Measurements from ENCODE around the gene EIF3F.

The EIF3F gene

DNA sequence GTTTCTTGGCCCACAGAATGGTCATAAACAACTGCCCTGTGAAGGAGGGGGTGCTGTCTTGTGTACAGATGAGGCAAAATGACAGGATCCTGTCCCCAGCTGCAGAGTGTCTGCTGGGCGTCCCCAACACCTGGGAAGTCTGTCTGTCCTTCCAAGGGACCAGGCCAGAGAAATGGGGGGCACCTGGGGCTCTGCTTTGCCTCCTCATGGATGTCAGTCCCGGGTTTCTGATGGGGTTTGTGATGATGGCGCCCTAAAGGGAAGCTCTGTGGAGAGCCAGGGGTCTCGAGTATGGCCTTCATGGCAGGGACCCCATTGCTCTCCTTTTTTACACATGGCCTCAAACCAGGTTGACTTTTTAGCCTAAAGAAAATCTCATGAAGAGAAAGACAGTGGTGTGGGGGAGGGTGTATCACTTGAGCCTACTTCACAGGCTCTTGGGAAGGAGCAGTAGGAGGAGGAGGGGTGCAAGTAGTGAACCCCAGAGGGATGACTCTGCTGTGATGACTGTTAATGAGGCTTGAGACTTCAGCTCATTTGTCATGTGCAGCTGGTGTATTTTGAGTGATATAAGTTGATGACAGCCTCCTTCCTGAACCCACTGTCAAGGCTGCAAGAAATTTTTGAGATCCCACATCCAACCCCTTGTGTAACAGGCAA is 53.3 kb downstream of the EIF3F start:
- no peak for DNase-seq

DNA sequence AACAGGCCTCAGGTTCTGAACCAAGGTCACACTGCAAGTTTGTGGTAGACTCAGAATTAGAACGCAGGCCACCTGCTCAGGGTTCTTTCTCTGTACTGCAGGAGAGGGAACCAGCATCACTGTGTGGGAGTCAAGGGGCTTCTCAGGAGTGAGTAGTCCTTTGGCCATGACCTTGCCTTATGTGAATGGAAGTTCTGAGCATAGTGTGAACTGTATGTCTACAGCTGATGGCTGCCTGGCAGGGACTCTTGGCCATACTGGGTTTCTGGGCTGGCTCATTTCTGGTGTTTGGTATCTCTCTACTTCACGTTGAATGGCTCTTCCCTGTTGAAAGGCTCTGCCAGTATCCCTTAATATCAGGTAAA is 53.8 kb downstream of the EIF3F start:
- no peak for DNase-seq

DNA sequence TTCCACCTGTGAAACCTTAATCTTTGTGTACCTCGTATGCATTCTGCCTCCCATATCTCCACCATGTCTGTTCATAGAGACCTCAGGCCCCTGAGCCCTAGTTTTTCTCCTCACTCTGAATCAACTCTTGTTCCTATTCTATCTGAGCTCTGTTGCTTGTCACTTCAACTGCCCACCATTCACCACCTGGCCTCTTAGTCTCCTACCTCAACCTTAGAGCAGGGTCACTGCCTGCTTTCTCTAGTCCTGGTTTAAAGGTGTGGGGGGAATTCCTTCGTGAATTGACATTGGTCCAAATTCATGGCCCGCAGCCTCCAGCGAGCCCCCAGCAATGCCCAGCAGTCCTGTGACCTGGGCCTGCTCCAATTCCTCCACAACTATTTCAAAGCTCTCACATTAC is 54.4 kb downstream of the EIF3F start:
- no peak for DNase-seq

DNA sequence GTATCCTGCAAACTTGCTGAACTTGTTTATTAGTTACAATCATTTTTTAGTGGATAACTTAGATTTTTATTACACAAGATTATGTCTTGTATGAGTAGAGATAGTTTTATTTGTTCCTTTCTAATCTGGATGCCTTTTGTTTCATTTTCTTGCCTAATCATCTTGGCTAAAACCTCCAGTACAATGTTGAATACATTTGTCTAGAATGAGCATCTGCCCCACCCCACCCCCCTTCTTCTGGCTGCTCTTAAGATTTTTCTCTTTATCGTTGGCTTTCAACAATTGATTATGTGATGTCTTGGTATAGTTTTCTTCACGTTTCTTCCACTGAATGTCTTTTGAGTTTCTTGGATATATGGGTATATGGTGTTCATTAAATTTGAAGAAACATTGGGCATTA is 56.6 kb downstream of the EIF3F start:
- no peak for DNase-seq

DNA sequence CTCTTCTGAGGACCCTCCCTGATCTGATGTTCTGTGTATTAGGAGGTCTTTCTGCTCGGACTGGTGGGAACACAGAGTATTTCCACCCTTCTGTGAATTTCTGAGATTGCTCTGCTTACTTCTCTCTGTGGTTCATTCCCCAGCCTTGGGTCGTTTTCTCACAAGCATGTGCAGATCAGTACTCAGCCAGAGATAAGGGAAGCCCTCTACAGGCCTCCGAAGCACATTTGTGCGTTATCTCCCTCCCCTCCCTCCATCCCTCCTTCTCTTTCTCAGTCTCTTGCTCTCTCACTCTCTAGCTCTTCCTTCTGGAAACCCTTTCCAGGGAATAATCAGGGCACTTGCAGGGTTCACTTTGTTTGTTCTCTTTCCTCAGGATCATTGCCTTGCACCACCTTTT is 58.7 kb downstream of the EIF3F start:
- DNase-seq: no peak

DNA sequence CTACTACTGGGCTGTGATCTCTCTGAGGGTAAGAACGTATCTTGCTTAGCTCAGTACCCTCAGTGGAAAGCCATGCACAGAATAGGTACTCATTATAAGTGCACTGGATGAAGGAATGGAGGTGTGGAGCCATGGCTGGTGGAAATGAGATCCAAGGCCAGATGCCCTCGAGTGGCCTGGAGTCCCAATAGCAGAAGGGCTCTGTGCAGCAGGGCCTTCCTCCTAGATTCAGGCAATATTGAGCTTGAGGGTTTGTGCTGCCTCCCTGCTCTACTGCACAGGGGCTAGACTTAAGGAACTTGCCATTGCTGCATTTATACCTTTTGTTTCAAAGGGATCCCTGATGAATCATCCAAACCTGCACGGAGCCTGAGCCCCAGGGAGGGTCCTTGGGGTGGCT is 60.2 kb downstream of the EIF3F start:
- DNase-seq: no peak

DNA sequence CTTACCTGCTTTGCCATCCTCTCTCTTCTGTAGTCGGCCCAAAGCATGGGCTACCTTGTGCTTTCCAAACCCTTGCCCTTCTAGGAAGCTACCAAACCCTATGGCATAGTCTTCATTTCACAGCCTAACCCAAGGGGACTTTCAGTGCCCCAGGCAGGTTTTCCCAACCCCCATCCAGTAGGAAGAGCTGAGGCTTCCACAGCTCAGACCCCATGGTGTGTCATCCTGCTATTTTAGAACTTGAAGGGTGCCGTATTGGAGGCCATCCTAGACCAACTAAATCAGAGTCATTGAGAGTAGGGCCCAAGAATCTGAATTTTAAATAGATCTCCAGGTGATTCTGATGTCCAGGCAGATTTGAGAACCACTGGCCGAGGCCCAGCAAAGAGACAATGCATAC is 61.9 kb downstream of the EIF3F start:
- no peak for DNase-seq

Data from SIG-M5 (cell line).